ENCODE measurements around the gene BATF.

The BATF gene

DNA sequence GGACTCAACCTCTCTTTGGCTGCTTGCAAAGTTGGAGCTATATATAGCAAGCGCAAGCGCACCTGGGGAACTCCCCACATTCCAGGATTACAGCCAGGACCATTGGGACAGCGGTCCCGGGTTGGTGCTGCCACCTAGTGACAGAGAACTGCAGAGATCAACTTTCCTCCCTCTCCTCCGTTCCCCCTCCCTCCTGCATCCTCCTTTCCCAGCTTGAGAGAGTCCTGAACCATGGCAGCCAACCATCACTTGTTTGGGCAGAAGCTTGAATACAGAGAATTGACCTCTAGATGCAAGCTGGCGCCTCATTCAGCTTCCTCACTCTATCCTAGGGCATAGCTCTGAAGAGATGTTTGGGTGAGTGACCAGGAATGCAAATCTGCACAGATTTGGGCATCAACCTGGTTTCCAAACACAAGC is 38.8 kb downstream of the BATF start:
- no peak for TF ChIP-seq JUND (IDR thresholded peaks at IDR 0.05; ENCODE audit: low read depth)
- peak; percentile 75 to 93 for DNase-seq (ENCODE audit: low read depth in 1 of 2, low spot score in 1 of 2)
- in situ Hi-C loops (cut with HindIII; ENCODE audit: low pct_unique_long_range_greater_than_20kb, low sequenced_read_pairs), result no loop called here

DNA sequence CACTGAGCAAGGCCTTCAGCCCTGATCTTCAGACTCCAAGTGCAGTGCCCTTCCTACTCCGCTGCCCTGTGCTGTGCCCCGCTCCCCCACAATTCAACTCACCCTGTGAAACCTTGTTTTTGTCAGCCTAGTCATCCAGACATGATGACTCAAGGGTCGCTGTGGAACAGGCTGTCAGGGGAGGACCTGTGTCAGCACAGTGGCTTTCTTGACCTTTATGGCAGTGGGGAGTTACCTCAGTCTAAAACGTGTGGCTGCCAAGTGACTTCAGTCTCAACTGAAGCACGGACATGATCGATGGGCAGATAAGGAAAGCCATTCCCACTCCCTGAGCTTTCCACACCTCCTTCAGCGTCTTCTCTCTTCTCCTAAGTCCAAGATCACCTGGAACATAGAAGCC is 39.8 kb downstream of the BATF start:
- DNase-seq (ENCODE audit: low read depth in 1 of 2, low spot score in 1 of 2), result no peak
- TF ChIP-seq JUND (IDR thresholded peaks at IDR 0.05; ENCODE audit: low read depth), result no peak
- in situ Hi-C loops (cut with HindIII; ENCODE audit: low pct_unique_long_range_greater_than_20kb, low sequenced_read_pairs), result no loop called here

DNA sequence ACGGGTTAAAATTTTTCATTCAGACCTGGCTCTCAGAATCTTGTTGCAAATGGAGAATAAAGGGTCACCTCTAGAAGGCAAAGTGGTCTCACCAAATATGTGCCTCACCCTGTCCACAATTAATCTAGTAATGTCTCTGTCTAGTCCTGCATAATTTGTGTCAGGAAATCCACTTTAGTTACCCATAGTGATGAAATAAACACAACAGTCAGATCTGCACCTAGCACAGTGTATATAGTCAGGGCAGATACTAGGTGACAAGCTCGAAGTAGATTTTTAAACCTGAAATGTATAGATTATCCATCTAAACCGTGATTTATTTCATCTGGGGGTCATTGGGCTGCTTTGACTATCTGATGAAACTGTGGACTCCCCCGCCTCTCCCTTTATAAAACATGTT is 40.2 kb downstream of the BATF start:
- no peak for DNase-seq (ENCODE audit: low read depth in 1 of 2, low spot score in 1 of 2)
- in situ Hi-C loops (cut with HindIII; ENCODE audit: low pct_unique_long_range_greater_than_20kb, low sequenced_read_pairs), result no loop called here
- no peak for TF ChIP-seq JUND (IDR thresholded peaks at IDR 0.05; ENCODE audit: low read depth)

DNA sequence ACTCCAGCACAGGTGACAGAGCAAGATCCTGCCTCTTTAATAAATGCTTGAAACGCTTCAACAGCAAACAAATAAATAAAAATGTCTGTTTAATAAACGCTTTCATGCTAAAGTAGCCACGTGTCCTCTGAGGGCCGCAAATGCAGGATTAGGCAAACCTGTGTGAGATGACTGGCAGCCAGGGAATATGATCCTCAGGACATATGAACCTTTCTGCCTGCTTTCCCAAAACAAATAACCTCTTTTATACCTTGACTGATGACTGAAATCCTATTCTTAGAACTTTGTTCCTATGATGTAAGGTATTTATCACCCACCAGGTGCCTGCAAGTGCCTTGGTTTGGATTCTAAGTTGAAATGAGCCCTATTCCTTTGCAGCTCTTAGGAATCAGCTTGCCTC is 41.7 kb downstream of the BATF start:
- no peak for DNase-seq (ENCODE audit: low read depth in 1 of 2, low spot score in 1 of 2)
- in situ Hi-C loops (cut with HindIII; ENCODE audit: low pct_unique_long_range_greater_than_20kb, low sequenced_read_pairs), result no loop called here
- TF ChIP-seq JUND (IDR thresholded peaks at IDR 0.05; ENCODE audit: low read depth), result no peak

DNA sequence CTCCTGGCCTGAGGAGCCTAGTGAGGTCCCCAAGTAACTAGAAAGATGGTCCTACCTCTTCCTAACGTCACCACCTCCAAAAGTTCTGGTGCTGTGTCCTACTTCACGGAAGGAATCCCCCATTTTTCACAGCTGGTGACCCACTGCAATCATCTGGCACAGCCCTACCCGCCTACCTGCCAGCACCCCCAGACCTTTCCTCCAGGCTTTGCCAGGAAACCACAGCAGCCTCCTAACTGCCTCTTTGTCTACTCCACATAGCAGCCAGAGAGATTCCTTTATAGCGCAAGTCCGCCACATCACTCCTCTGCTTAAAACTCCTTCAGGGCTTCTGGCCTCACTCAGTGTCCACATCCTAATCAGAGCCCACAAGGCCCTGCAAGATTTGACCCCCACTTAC is 42.8 kb downstream of the BATF start:
- DNase-seq (ENCODE audit: low read depth in 1 of 2, low spot score in 1 of 2), result no peak
- in situ Hi-C loops (cut with HindIII; ENCODE audit: low pct_unique_long_range_greater_than_20kb, low sequenced_read_pairs), result no loop called here
- no peak for TF ChIP-seq JUND (IDR thresholded peaks at IDR 0.05; ENCODE audit: low read depth)

DNA sequence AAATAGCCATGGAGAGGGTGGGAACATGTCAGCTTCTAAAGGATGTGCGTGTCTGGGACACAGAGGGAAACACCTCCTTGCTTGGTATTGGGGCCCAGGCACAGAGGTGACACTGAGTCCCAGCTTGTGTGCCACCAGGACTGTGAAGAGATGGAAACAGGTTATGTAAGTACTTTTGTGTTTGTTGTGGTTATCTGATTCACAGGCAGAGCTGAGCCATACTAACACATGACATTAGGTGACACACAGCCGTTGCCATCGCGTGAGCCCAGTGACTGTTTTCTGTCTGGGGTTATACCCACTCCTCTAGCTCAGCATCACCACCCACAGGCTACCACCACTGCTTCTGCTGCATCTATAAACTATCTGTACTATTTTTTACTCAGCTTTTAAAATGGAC is 44.1 kb downstream of the BATF start:
- TF ChIP-seq JUND (IDR thresholded peaks at IDR 0.05; ENCODE audit: low read depth), result no peak
- in situ Hi-C loops (cut with HindIII; ENCODE audit: low pct_unique_long_range_greater_than_20kb, low sequenced_read_pairs), result no loop called here
- DNase-seq (ENCODE audit: low read depth in 1 of 2, low spot score in 1 of 2), result peak; percentile 34 to 80

DNA sequence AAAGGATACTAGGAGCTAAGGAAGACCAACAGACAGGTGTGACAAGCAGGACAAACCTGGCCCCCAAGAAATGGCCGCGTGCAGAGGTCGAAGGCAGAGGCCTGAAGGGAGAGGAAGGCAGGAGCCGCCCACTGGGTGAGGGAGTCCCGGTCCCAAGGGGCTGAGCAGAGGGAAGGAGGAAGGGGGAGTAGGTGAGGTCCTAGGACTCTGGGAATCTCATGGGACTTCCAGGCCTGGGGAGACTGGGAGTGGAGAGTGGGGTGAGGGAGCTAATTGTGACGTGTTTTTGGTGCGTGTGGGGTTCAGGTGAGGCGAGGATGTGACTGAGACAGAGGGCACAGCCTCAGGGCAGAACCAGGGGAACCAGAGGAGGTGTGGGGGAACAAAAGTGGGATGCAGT is 44.5 kb downstream of the BATF start:
- TF ChIP-seq JUND (IDR thresholded peaks at IDR 0.05; ENCODE audit: low read depth), result no peak
- in situ Hi-C loops (cut with HindIII; ENCODE audit: low pct_unique_long_range_greater_than_20kb, low sequenced_read_pairs), result no loop called here
- DNase-seq (ENCODE audit: low read depth in 1 of 2, low spot score in 1 of 2), result no peak

DNA sequence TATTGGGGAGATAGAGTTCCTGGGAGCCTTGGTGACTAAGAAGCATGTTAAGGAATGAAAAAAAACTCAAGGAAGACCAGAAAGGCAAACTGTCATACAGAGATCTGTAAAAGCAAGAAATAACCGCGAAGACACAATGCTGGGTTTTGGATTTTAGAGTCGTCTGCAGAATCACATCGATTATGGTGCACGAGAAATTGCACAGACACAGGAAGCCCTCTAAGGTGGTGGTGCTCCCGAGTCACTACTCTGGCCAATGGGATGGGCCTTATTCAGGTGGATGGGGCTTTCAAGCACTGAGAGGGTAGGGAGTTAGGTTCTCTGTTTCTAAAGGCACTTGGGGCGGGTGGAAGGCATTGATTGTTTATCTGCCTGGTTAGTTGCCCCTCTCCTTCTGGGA is 45.9 kb downstream of the BATF start:
- in situ Hi-C loops (cut with HindIII; ENCODE audit: low pct_unique_long_range_greater_than_20kb, low sequenced_read_pairs), result no loop called here
- no peak for TF ChIP-seq JUND (IDR thresholded peaks at IDR 0.05; ENCODE audit: low read depth)
- DNase-seq (ENCODE audit: low read depth in 1 of 2, low spot score in 1 of 2), result no peak

DNA sequence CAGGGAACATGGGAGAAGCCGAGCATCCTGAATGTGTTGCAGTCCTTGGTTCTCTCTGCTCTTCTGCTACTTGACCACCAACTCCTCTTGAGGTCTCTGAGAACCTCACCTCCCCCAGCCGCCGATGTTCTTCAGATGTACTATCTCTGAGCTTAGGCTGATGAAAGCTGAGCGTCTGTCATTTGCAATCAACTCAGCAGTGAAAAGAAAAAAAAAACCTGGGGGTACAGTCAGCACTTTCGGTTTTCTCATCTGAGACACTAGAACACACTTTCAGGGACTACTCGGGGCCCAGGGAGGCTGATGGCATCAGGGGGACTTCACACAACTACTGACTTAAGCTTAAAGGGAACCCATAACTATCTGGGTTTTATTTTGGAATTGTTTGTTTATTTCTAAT is 46.5 kb downstream of the BATF start:
- DNase-seq (ENCODE audit: low read depth in 1 of 2, low spot score in 1 of 2), result no peak
- no peak for TF ChIP-seq JUND (IDR thresholded peaks at IDR 0.05; ENCODE audit: low read depth)
- in situ Hi-C loops (cut with HindIII; ENCODE audit: low pct_unique_long_range_greater_than_20kb, low sequenced_read_pairs), result no loop called here

DNA sequence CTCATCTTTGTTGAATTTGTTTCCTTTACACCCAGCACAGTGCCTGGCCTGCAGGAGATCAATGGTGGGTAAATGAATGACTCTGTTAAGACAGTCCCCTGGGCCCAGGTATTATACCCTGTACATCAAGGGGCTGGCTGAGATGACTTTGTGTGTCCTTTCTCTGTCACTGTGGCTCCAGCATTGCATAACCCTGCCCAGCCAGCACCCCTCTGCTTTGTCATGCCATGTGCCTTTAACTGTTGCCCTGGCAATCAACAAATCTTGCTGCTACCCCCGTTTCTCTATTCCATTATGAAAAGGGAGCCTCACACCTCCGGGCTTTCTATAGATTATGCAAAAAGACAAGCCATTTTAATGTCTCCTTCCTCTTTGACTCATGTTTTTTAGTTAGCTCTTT is 48.5 kb downstream of the BATF start:
- no peak for TF ChIP-seq JUND (IDR thresholded peaks at IDR 0.05; ENCODE audit: low read depth)
- in situ Hi-C loops (cut with HindIII; ENCODE audit: low pct_unique_long_range_greater_than_20kb, low sequenced_read_pairs), result no loop called here
- DNase-seq (ENCODE audit: low read depth in 1 of 2, low spot score in 1 of 2), result no peak

DNA sequence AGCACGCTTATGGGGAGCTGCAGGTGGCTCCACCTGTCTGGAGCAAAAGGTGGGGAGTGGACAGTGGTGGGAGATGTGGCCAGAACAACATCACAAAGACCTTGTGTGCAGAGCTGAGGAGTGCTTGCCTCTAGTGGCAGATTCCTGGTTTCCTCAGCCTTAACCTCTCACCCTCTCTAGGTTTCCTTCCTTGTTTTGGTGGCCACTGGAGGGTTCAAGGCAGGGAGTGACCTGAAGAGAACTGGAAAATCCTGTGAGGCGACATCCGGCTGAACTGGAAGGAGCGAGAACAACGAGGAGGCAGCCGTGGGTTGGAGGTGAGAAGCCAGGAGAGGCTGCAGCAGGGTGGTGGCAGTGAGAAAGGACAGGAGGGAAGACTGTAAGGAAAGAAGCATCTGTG is 49.8 kb downstream of the BATF start:
- TF ChIP-seq JUND (IDR thresholded peaks at IDR 0.05; ENCODE audit: low read depth), result no peak
- DNase-seq (ENCODE audit: low read depth in 1 of 2, low spot score in 1 of 2), result peak in 1 of 2 experiments; percentile 91
- in situ Hi-C loops (cut with HindIII; ENCODE audit: low pct_unique_long_range_greater_than_20kb, low sequenced_read_pairs), result no loop called here

DNA sequence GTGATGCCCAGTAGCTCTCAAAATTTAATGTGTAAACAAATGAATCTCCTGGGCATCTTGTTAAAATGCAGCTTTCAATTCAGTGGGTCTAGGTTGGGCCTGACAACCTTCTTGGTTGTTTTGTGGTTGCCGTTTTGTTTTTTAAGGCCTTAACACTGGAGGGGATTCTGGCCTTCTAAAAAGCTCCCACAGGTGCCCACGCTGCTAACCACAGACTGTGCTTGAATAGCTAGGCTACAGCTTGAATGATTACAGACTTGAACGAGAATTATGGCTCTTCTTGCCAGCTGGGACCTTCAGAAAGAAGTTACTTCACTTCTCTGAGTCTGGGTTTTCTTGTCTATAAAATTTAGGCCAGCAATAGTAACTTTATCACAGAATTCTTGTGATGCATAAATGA is 54.8 kb downstream of the BATF start:
- TF ChIP-seq JUND (IDR thresholded peaks at IDR 0.05; ENCODE audit: low read depth), result no peak
- in situ Hi-C loops (cut with HindIII; ENCODE audit: low pct_unique_long_range_greater_than_20kb, low sequenced_read_pairs), result no loop called here
- no peak for DNase-seq (ENCODE audit: low read depth in 1 of 2, low spot score in 1 of 2)

DNA sequence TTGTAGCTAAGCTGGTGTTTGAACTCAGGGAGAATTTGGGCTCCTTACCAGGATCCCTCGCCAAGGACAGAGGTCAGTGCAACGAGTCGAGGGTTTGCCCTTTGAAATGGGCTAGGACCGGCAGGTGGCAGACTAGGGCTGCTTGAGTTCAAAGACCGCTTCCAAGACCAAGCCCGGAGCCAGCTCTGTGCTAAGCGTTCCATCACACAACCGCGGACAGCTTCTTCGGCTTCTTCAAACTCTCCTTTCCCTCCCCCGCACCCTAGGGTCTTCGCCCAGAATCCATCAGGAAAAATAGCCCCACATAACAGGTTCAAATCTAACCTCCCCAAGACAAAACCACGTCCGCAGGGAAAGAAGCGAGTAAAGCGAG is 55.4 kb downstream of the BATF start:
- DNase-seq (ENCODE audit: low read depth in 1 of 2, low spot score in 1 of 2), result peak; percentile 82 to 91
- in situ Hi-C loops (cut with HindIII; ENCODE audit: low pct_unique_long_range_greater_than_20kb, low sequenced_read_pairs), result no loop called here
- no peak for TF ChIP-seq JUND (IDR thresholded peaks at IDR 0.05; ENCODE audit: low read depth)

DNA sequence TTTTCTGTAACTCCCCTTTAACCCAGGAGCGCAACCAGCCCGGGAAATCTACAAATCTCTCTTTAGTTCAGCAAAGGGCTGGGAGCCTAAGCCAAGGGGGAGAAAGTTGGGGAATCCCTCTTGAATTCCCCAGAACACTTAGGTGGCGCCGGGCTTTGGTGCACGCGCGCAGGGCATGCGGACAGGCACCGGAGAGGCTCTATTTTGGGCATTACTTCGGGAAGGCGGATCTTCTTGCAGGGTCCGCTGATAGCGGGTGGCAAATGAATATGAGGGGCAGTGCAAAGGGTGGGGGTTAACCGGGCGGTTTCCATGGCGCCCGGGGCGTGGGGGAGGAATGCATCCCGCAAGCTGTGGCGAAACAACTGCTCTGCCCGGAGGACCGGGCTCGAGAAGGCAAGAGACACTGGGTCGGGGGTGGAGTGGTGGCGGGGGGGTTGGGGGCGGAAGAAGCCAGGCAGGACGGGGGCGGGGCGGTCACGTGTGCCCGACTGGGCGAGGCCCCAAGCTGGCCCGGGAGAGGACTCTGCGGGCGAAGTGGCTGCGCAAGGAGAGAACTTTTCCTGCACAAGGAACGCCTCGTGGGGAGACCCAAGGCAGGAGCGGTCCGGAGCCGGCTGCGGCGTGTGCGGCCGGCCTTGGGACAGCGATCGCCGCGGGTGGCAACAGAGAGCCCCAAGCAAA is 56.0 kb downstream of the BATF start, which contains the start of gene FLVCR2:
Gene FLVCR2, plus strand, starts transcription at position 519 of the 684 bp plus-strand sequence. CDS start 353 bp downstream, outside the sequence.
- no peak for TF ChIP-seq JUND (IDR thresholded peaks at IDR 0.05; ENCODE audit: low read depth)
- peak; percentile 84 to 90 for DNase-seq (ENCODE audit: low read depth in 1 of 2, low spot score in 1 of 2)
- in situ Hi-C loops (cut with HindIII; ENCODE audit: low pct_unique_long_range_greater_than_20kb, low sequenced_read_pairs), result no loop called here

Data from T47D (cell line).